GM21737 (cell line): ENCODE data around the gene RGSL1.
"Not testable (repeated sequence)": the region's sequence is repeated elsewhere in the genome, so short reads cannot be mapped to it uniquely, and the experiment has no call there.

ENCODE experiments used
- ATAC-seq: cut with Tn5 transposase; IDR thresholded peaks from one replicate; pipeline ENCODE4 v1.9.1; 2021; ENCODE audit warnings: mild to moderate bottlenecking, moderate library complexity; ENCODE audit not compliant: unreplicated experiment

The RGSL1 gene

GRCh38 chr1:182446033-182446669, 3.8 kb upstream of the RGSL1 start:
- no peak for ATAC-seq

- not testable (repeated sequence) for ATAC-seq
Observed at GRCh38 chr1:182447124-182447523, 2.8 kb upstream of the RGSL1 start.

DNA sequence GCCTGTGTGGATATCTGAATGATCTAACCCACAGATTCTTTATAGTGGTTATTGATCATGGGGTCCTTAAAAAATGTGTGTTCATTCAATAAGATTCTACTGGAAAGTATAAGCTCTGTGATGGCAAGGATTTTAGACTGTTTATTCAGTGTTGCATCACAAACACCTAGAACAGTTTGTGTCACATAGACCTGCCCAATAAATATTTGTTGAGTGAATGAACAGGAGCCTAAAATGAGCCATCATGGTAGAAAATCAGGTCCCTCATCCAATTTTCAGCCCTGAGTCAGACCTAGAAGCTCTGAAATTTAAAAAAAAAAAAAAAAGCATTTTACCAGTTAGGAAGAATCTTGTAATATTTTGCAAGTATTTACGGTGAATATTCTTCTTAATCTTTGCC, 2.3 kb upstream of the RGSL1 start:
- ATAC-seq, result no peak

GRCh38 chr1:182453631-182454030, 3.7 kb downstream of the RGSL1 start:
- no peak for ATAC-seq

GRCh38 chr1:182457844-182458243, 7.9 kb downstream of the RGSL1 start:
- no peak for ATAC-seq

GRCh38 chr1:182459949-182460348, 10.0 kb downstream of the RGSL1 start:
- ATAC-seq, result no peak

GRCh38 chr1:182460550-182460951, 10.6 kb downstream of the RGSL1 start:
- no peak for ATAC-seq

- no peak for ATAC-seq
Observed at GRCh38 chr1:182473556-182473955, 23.6 kb downstream of the RGSL1 start.

DNA sequence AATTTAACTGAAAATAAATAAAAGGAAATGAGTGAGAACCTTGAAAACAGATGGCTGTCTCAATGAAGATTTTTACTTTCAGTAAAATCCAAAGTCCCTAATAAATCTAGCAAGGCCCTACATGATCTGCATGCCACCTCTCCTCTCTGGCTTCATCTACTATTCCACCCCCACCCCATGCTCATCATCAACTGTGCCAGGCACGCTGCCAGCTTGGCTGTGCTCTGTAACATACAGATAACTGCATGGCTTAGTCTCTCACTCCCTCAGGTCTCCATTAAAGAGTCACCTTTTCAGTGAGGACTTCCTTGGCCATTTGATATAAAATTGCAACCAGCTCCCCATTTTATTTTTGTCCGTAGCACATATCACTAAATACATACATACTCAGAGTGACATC, 26.7 kb downstream of the RGSL1 start:
- ATAC-seq, result no peak

- ATAC-seq, result no peak
Observed at GRCh38 chr1:182478238-182478637, 28.3 kb downstream of the RGSL1 start.

- no peak for ATAC-seq
Observed at GRCh38 chr1:182484067-182484466, 34.1 kb downstream of the RGSL1 start.

DNA sequence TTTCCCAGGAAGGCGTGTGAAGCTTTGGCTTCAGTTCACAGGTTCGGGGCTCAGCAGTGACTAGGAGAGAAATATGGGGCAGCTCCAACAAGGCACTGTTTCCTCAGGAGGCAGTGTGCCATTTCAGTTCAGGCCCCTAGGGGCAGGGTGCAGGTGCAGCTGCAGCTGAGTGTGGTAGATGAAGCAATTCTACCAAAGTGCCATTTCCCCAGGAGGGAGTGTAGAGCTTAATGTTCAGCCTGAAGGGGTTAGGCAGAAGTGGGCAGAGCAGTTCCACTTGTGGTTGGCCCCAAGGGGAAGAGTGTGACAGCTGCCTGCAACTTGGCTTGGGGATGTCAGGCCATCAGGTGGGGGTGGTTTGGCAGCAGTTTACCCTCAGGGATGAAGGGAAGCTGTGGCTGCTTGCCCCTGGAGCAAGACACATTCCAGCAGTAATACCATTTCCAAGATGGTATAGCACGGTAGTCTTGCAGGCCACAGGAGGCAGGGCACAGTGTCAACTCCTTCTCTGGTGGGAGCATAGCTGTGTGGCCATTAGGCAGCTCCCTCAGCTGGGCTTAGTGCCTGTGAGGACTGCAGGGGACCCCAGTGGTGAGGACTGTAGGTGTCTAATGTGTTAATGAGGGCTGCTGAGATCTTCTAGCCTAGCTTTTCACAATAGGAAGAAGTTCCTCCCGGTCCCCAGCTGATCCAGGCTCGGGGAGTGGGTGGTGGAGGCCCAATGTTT, 34.7 kb downstream of the RGSL1 start:
- ATAC-seq, result peak; percentile 95

DNA sequence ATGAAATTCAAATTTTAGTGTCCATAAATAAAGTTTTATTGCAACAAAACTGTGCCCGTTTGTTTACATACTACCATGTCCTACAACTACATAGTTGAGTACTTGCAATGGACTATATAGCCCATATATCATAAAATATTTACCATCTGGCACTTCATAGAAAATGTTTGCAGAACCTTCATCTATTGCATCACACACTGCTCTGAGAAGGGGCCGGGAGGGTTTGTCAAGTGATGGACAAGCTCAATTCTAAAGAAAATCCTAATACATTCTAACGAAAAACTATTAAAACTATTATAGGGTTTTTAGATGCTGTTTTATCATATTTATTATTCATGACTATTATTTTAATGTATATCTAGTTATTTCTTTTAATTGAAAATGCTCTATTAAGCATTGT, 35.9 kb downstream of the RGSL1 start:
- no peak for ATAC-seq

- ATAC-seq, result no peak
Observed at GRCh38 chr1:182488803-182489202, 38.9 kb downstream of the RGSL1 start.

DNA sequence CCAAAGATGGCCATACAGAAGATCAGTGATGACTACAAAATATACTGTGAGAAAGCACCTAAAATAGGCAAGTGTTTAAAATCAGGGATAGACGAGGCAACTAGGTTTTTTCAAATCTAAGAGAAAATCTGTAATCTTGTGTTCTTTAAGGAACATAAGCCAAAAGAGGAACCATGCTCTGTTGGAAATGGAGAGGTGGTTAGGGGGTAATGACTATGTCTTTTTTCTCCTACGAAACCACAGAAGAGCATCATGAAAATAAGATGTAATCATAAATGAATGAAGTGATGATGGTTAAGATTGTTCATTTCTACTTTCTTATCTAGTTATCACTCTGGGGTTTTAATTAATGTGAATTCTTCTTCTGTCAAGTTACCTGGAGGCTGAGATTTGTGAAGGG, 43.1 kb downstream of the RGSL1 start:
- no peak for ATAC-seq

GRCh38 chr1:182495002-182495401, 45.1 kb downstream of the RGSL1 start:
- ATAC-seq, result no peak

DNA sequence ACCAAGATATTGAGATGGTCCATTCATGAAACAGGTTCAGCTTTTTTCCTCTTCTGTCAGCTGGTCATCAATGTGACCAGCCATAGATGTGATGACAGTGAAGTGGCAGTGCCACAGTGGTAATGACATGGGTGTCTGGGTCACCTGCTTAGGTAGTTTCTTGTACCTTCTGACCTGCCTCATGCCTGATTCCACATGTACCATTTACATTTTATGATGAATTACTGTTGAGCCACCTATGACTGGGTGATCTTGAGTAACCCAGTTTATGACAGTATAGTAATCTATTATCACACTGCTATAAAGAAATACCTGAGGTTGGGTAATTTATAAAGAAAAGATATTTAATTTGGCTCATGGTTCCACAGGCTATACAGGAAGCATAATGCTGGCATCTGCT, 45.7 kb downstream of the RGSL1 start:
- no peak for ATAC-seq

- no peak for ATAC-seq
Observed at GRCh38 chr1:182507685-182508084, 57.7 kb downstream of the RGSL1 start.

- ATAC-seq, result no peak
Observed at GRCh38 chr1:182515556-182515955, 65.6 kb downstream of the RGSL1 start.

GRCh38 chr1:182520736-182521135, 70.8 kb downstream of the RGSL1 start:
- ATAC-seq, result no peak

DNA sequence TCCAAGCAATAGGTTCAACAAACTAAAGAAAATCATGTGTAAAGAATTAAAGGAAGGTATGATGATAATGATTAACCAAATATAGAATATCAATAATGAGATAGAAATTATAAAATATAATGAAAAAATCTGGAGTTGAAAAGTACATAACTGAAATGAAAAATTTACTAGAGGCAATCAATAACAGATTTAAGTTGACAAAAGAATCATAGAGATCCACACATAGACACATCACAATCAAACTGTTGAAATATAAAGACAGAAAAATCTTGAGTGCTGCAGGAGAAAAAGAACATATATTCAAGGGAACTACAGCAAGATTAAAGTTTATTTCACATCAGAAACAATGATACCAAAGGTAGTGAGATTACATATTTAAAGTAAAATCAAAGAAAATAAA, 75.4 kb downstream of the RGSL1 start:
- no peak for ATAC-seq

DNA sequence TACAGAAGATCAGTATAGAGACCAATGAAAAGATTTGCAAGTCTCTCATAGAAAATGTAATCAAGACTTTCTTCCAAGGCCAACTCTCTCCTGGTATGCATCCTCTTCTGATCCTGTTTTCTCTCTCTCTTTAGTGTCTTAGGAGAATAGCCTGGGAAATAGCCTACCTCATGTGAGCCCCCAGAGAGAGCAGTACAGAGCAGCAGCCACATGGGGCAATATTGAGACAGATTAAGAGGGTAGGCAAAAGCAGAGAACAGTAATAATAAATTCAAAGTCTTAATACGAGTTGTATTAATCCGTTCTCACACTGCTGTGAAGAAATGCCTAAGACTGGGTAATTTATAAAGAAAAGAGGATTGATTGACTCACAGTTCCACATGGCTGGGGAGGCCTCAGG, 77.7 kb downstream of the RGSL1 start:
- ATAC-seq, result no peak

DNA sequence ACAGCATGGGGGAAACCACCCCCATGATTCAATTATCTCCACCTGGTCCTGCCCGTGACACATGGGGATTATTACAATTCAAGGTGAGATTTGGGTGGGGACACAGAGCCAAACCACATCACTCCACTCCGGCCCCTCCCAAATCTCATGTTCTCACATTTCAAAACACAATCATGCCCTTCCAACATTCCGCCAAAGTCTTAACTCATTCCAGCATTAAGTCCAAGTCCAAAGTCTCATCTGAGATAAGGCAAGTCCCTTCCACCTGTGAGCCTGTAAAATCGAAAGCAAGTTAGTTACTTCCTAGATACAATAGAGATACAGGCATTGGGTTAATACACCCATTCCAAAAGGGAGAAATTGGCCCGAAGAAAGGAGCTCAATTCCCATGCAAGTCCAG, 78.3 kb downstream of the RGSL1 start:
- not testable (repeated sequence) for ATAC-seq
